IPS DF 19.7 (cell line): Measurements from ENCODE around the gene AKAP12.
"Not testable (repeated sequence)": the region's sequence is repeated elsewhere in the genome, so short reads cannot be mapped to it uniquely, and the experiment has no call there.

Experiments used
- DNase-seq: peaks from one replicate; pipeline ENCODE4 v3.0.0-alpha.2; 2013; ENCODE audit warnings: low read depth, low spot score

AKAP12 gene

GRCh38 chr6:151341476-151342195, 101.9 kb downstream of the AKAP12 start:
- DNase-seq = no peak

GRCh38 chr6:151342750-151343149, 103.0 kb downstream of the AKAP12 start:
- not testable (repeated sequence) for DNase-seq

GRCh38 chr6:151349651-151350270, 110.0 kb downstream of the AKAP12 start:
- no peak for DNase-seq

GRCh38 chr6:151350442-151351145, 110.8 kb downstream of the AKAP12 start:
- no peak for DNase-seq

- DNase-seq = no peak
Observed at GRCh38 chr6:151351146-151351700, 111.5 kb downstream of the AKAP12 start.

GRCh38 chr6:151351731-151352130, 112.0 kb downstream of the AKAP12 start:
- DNase-seq = no peak

GRCh38 chr6:151352410-151353396, 112.9 kb downstream of the AKAP12 start:
- DNase-seq = no peak

GRCh38 chr6:151353795-151354194, 114.0 kb downstream of the AKAP12 start:
- DNase-seq = no peak

- DNase-seq = not testable (repeated sequence)
Observed at GRCh38 chr6:151356983-151357382, 117.2 kb downstream of the AKAP12 start.

GRCh38 chr6:151357758-151358436, 118.1 kb downstream of the AKAP12 start:
- no peak for DNase-seq

- DNase-seq = no peak
Observed at GRCh38 chr6:151358475-151358874, 118.7 kb downstream of the AKAP12 start.

GRCh38 chr6:151359486-151359885, 119.7 kb downstream of the AKAP12 start:
- DNase-seq = no peak

GRCh38 chr6:151365233-151365632, 125.5 kb downstream of the AKAP12 start:
- DNase-seq = no peak

- DNase-seq = no peak
Observed at GRCh38 chr6:151370509-151371078, 130.8 kb downstream of the AKAP12 start.

GRCh38 chr6:151372164-151372563, 132.4 kb downstream of the AKAP12 start:
- no peak for DNase-seq

- no peak for DNase-seq
Observed at GRCh38 chr6:151374036-151374683, 134.4 kb downstream of the AKAP12 start.

GRCh38 chr6:151375833-151376232, 136.1 kb downstream of the AKAP12 start:
- no peak for DNase-seq

- no peak for DNase-seq
Observed at GRCh38 chr6:151376440-151376839, 136.7 kb downstream of the AKAP12 start.

- no peak for DNase-seq
Observed at GRCh38 chr6:151377095-151377494, 137.3 kb downstream of the AKAP12 start.
